GM12864 (cell line): ENCODE data around the gene HOPX.
"Not testable (repeated sequence)": the region's sequence is repeated elsewhere in the genome, so short reads cannot be mapped to it uniquely, and the experiment has no call there.

Experiments
- DNase-seq: peaks from one replicate; pipeline ENCODE4 v3.0.0-alpha.2; 2011; ENCODE audit warnings: low read depth
- H3K4me3 ChIP-seq: 2 replicates; pipeline ENCODE4 v1.5.1; 2011; ENCODE audit warnings: mild to moderate bottlenecking, low read depth, low read length, control low read depth
- TF ChIP-seq, protein P1 (sequence below): IDR thresholded peaks from 2 replicates; pipeline ENCODE4 v1.5.1; 2011; ENCODE audit warnings: low read depth, mild to moderate bottlenecking, moderate library complexity, low read length, control low read depth, inconsistent platforms; ENCODE audit errors: missing control alignments

HOPX gene

DNA sequence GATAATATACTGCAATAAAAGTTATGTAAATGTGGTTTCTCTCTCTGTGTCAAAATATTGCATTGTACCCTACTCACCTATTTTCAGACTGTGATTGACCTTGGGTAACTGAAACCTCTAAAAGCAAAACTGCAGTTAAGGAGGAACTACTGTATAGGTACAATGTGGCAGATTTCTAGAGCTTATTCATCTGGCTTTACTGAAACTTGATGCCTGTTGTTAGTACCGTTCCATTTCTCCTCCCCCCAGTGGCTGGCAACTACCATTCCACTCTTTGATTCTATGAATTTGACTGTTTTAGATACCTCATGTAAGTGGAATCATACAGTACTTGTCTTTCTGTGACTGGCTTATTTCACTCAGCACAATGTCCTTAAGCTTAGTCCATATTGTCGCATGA is 61.9 kb downstream of the HOPX start:
- no peak for DNase-seq
- no peak overlapping the region for H3K4me3 ChIP-seq
- TF ChIP-seq, protein P1, sequence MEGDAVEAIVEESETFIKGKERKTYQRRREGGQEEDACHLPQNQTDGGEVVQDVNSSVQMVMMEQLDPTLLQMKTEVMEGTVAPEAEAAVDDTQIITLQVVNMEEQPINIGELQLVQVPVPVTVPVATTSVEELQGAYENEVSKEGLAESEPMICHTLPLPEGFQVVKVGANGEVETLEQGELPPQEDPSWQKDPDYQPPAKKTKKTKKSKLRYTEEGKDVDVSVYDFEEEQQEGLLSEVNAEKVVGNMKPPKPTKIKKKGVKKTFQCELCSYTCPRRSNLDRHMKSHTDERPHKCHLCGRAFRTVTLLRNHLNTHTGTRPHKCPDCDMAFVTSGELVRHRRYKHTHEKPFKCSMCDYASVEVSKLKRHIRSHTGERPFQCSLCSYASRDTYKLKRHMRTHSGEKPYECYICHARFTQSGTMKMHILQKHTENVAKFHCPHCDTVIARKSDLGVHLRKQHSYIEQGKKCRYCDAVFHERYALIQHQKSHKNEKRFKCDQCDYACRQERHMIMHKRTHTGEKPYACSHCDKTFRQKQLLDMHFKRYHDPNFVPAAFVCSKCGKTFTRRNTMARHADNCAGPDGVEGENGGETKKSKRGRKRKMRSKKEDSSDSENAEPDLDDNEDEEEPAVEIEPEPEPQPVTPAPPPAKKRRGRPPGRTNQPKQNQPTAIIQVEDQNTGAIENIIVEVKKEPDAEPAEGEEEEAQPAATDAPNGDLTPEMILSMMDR = no peak

DNA sequence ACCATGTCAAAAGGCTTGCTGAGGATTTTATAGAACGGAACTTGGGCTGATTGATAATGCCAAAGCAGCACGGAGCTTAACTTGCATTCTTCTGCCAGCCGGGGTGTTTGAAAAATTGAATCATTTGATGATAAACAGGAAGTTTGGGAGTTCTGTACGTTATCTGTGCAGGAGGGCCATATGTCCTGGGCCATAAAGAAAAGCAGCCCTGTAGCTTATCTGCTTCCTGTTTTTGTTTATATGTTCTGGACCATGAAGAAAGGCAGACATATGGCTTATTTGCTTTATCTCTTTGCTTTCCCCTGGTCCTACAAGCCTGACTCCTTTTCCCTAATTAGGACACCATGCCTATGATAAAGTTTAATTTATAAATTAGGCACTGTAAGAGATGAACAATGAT is 62.4 kb downstream of the HOPX start:
- H3K4me3 ChIP-seq = no peak overlapping the region
- TF ChIP-seq, protein P1 = no peak
- no peak for DNase-seq

DNA sequence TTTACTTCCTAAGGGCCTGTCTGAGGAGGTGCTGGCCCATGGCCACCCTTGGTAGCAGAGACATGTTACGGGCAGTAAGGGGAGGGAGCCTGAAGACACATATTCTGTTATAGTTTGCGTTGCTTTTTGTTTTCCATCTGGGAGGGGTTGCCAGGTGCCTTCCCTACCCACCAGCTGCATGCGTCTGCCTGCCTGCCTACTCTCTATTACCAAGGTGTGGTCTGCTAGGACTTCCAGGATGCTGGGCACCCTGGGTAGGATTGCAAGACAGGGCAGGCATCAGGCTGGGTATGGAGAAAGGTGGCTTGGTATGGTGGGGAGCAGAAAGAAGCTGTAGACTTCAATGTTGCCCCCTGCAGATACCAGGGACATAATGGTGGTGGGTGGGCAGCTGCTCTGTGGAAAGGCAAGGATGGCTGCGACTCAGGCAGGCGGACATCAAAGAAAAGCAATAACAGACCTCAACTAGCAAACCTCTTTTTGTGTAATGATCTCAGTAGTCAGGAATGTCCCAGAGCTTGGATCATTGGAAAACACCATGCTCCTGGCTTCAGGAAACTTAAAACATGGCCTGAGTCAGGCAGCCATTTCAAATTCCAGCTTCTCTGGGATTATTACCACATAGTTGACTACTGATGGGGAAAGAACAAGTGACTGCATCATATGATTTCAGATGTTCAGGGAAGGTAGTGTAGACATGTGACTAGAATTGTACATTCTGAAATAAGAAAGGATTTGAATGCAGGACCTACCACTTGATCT is 67.8 kb downstream of the HOPX start:
- TF ChIP-seq, protein P1 = no peak
- no peak for DNase-seq

DNA sequence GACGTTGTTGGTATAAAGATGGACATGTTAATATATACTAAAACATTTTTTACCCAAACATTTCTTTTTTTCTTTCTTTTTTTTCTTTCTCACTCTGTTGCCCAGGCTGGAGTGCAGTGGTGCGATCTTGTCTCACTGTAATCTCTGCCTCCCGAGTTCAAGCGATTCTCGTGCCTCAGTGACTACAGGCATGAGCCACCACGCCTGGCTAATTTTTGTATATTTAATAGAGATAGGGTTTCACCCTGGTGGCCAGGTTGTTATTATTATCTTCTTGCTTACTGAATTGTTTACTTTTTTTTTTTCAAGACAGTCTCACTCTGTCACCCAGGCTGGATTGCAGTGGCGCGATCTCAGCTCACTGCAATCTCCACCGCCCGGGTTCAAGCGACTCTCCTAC is 68.8 kb downstream of the HOPX start:
- TF ChIP-seq, protein P1 = no peak
- no peak overlapping the region for H3K4me3 ChIP-seq
- no peak for DNase-seq

More for the DNA sequence above, 67.8 kb downstream of the HOPX start:
- H3K4me3 ChIP-seq = no peak overlapping the region

DNA sequence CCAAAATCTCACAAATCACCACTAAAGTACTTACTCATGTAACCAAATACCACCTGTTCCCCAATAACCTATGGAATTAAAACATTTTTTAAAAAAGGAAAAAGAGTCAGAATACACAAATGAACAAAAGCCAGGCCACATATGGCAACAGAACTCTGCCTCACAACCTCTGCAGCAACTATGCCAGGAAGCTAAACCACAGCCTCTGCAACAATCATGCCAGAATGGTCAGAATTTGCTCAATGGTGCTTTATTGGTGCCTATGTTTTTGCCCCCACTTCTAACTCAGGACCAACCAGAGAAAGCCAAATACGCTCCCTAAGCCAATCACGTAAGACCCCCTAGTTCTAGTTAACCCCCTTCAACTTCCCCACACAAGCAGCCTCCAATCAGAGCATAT is 69.6 kb downstream of the HOPX start:
- TF ChIP-seq, protein P1 = no peak
- no peak for DNase-seq
- no peak overlapping the region for H3K4me3 ChIP-seq

DNA sequence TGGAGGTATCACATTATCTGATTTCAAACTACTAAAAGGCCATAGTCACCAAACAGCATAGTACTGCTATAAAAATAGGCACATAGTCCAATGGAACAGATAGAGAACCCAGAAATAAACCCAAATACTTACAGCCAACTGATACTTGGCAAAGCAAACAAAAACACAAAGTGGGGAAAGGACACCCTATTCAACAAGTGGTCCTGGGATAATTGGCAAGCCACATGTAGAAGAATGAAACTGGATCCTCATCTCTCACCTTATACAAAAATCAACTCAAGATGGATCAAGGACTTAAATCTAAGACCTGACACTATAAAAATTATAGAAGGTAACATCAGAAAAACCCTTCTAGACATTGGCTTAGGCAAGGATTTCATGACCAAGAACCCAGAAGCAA is 70.9 kb downstream of the HOPX start:
- DNase-seq, H3K4me3 ChIP-seq: not testable (repeated sequence)

DNA sequence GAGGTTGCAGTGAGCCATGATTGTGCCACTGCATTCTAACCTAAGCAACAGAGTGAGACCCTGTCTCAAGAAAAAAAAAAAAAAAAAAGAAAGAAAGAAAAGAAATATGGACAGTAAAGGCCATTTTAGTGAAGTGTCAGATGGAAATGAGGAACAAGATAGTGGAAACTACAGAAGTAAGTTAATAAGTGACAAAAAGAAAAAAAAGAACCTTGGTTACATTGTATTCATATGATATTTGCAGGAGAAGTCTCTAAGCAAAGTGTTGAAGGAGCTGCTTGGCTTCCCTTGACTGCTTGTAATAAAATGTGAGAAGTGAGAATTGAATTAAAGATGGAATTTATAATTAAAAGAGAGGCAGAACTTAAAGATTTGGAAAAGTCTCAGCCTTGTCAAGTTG is 73.2 kb downstream of the HOPX start:
- no peak overlapping the region for H3K4me3 ChIP-seq
- TF ChIP-seq, protein P1 = no peak
- no peak for DNase-seq
